HG03558 (cell line): ENCODE results near the gene GRXCR2.
"Not testable (repeated sequence)": the region's sequence is repeated elsewhere in the genome, so short reads cannot be mapped to it uniquely, and the experiment has no call there.

ENCODE experiments used
- ATAC-seq: cut with Tn5 transposase; IDR thresholded peaks from one replicate; pipeline ENCODE4 v1.9.1; 2021; ENCODE audit warnings: moderate number of reproducible peaks; ENCODE audit not compliant: unreplicated experiment; ENCODE audit errors: extremely low read depth

The GRXCR2 gene

GRCh38 chr5:145840458-145841132 lies 32.2 kb downstream of the GRXCR2 start:
- ATAC-seq, result no peak

GRCh38 chr5:145838276-145838675 lies 34.5 kb downstream of the GRXCR2 start:
- ATAC-seq, result no peak

GRCh38 chr5:145836241-145836640 lies 36.6 kb downstream of the GRXCR2 start:
- ATAC-seq, result not testable (repeated sequence)

GRCh38 chr5:145835848-145836239 lies 37.0 kb downstream of the GRXCR2 start:
- no peak for ATAC-seq

GRCh38 chr5:145834917-145835847 lies 37.6 kb downstream of the GRXCR2 start, which contains the start of gene PRELID2:
TSS of gene PRELID2 (minus strand) at chr5:145835342. CDS start at chr5:145835251, 91 bp downstream.
- peak; percentile 71 for ATAC-seq

GRCh38 chr5:145834554-145834916 lies 38.3 kb downstream of the GRXCR2 start:
- no peak for ATAC-seq

- ATAC-seq, result no peak
These were observed 39.1 kb downstream of the GRXCR2 start for GRCh38 chr5:145833631-145834200.

- ATAC-seq, result no peak
These were observed 42.2 kb downstream of the GRXCR2 start for GRCh38 chr5:145830594-145830993.

GRCh38 chr5:145829708-145830361 lies 43.0 kb downstream of the GRXCR2 start:
- no peak for ATAC-seq

- ATAC-seq, result no peak
These were observed 45.7 kb downstream of the GRXCR2 start for GRCh38 chr5:145826895-145827674.

- no peak for ATAC-seq
These were observed 47.0 kb downstream of the GRXCR2 start for GRCh38 chr5:145825751-145826180.

- ATAC-seq, result no peak
These were observed 48.8 kb downstream of the GRXCR2 start for GRCh38 chr5:145824040-145824439.

GRCh38 chr5:145818604-145819003 lies 54.2 kb downstream of the GRXCR2 start:
- no peak for ATAC-seq

- ATAC-seq, result no peak
These were observed 59.9 kb downstream of the GRXCR2 start for GRCh38 chr5:145812877-145813276.

GRCh38 chr5:145811834-145812625 lies 60.8 kb downstream of the GRXCR2 start:
- ATAC-seq, result no peak
